HG02970 (cell line): ENCODE data around the gene VPS16.

ENCODE experiments used
- ATAC-seq: cut with Tn5 transposase; IDR thresholded peaks from one replicate; pipeline ENCODE4 v1.9.1; 2021; ENCODE audit warnings: mild to moderate bottlenecking, moderate library complexity, moderate number of reproducible peaks; ENCODE audit not compliant: unreplicated experiment, low FRiP score

VPS16 gene

GRCh38 chr20:2833761-2834160 lies 6.8 kb upstream of the VPS16 start:
- no peak for ATAC-seq

GRCh38 chr20:2834401-2835110 lies 6.0 kb upstream of the VPS16 start:
- ATAC-seq: no peak

- no peak for ATAC-seq
These were observed 5.2 kb upstream of the VPS16 start for GRCh38 chr20:2835331-2835796.

GRCh38 chr20:2836035-2836434 lies 4.5 kb upstream of the VPS16 start:
- ATAC-seq: no peak

- ATAC-seq: no peak
These were observed 3.2 kb upstream of the VPS16 start for GRCh38 chr20:2837221-2837960.

GRCh38 chr20:2838170-2838797 lies 2.3 kb upstream of the VPS16 start:
- no peak for ATAC-seq

- ATAC-seq: no peak
These were observed 1.5 kb upstream of the VPS16 start for GRCh38 chr20:2838847-2839671.

GRCh38 chr20:2839732-2840137 lies 810 bp upstream of the VPS16 start:
- ATAC-seq: no peak

GRCh38 chr20:2840967-2841531 lies 504 bp downstream of the VPS16 start:
- ATAC-seq: peak; percentile 28

- no peak for ATAC-seq
These were observed 5.1 kb downstream of the VPS16 start for GRCh38 chr20:2845607-2846006.

GRCh38 chr20:2846698-2847097 lies 6.2 kb downstream of the VPS16 start:
- no peak for ATAC-seq

GRCh38 chr20:2847802-2848201 lies 7.3 kb downstream of the VPS16 start:
- no peak for ATAC-seq

GRCh38 chr20:2849529-2849928 lies 9.0 kb downstream of the VPS16 start:
- ATAC-seq: no peak

GRCh38 chr20:2851086-2851485 lies 10.5 kb downstream of the VPS16 start:
- ATAC-seq: no peak

GRCh38 chr20:2858591-2858990 lies 18.0 kb downstream of the VPS16 start:
- no peak for ATAC-seq

- no peak for ATAC-seq
These were observed 19.0 kb downstream of the VPS16 start for GRCh38 chr20:2859330-2860121.

GRCh38 chr20:2864626-2865025 lies 24.1 kb downstream of the VPS16 start:
- ATAC-seq: no peak

- no peak for ATAC-seq
These were observed 24.6 kb downstream of the VPS16 start for GRCh38 chr20:2865101-2865500.

GRCh38 chr20:2865630-2866029 lies 25.1 kb downstream of the VPS16 start:
- ATAC-seq: no peak

- ATAC-seq: no peak
These were observed 25.7 kb downstream of the VPS16 start for GRCh38 chr20:2866236-2866635.
